ENCODE data around the gene PUM1.
"Not testable (repeated sequence)": the region's sequence is repeated elsewhere in the genome, so short reads cannot be mapped to it uniquely, and the experiment has no call there.

Gene PUM1

GRCh38 chr1:31062867-31063380, 2.6 kb downstream of the PUM1 start:
- DNase-seq, result no peak

- DNase-seq, result not testable (repeated sequence)
Observed at GRCh38 chr1:31062162-31062866, 3.2 kb downstream of the PUM1 start.

- no peak for DNase-seq
Observed at GRCh38 chr1:31058012-31058411, 7.5 kb downstream of the PUM1 start.

- DNase-seq, result no peak
Observed at GRCh38 chr1:31055953-31056352, 9.6 kb downstream of the PUM1 start.

GRCh38 chr1:31055501-31055900, 10.0 kb downstream of the PUM1 start:
- no peak for DNase-seq

GRCh38 chr1:31054958-31055481, 10.5 kb downstream of the PUM1 start:
- DNase-seq, result no peak

- DNase-seq, result no peak
Observed at GRCh38 chr1:31054349-31054748, 11.2 kb downstream of the PUM1 start.

- DNase-seq, result not testable (repeated sequence)
Observed at GRCh38 chr1:31052613-31053012, 12.9 kb downstream of the PUM1 start.

GRCh38 chr1:31051611-31052010, 13.9 kb downstream of the PUM1 start:
- DNase-seq, result no peak

GRCh38 chr1:31047507-31047906, 18.0 kb downstream of the PUM1 start:
- DNase-seq, result not testable (repeated sequence)

- no peak for DNase-seq
Observed at GRCh38 chr1:31043631-31044030, 21.9 kb downstream of the PUM1 start.

- no peak for DNase-seq
Observed at GRCh38 chr1:31042656-31043055, 22.9 kb downstream of the PUM1 start.

- no peak for DNase-seq
Observed at GRCh38 chr1:31041529-31041928, 24.0 kb downstream of the PUM1 start.

- no peak for DNase-seq
Observed at GRCh38 chr1:31040038-31040437, 25.5 kb downstream of the PUM1 start.

GRCh38 chr1:31038935-31039334, 26.6 kb downstream of the PUM1 start:
- DNase-seq, result not testable (repeated sequence)

GRCh38 chr1:31038360-31038759, 27.2 kb downstream of the PUM1 start:
- no peak for DNase-seq

GRCh38 chr1:31036749-31037500, 28.6 kb downstream of the PUM1 start:
- no peak for DNase-seq

GRCh38 chr1:31033598-31033997, 31.9 kb downstream of the PUM1 start:
- DNase-seq, result no peak

GRCh38 chr1:31032266-31032665, 33.3 kb downstream of the PUM1 start:
- no peak for DNase-seq

GRCh38 chr1:31031330-31032143, 34.0 kb downstream of the PUM1 start:
- no peak for DNase-seq

GRCh38 chr1:31029026-31029425, 36.5 kb downstream of the PUM1 start:
- no peak for DNase-seq

GRCh38 chr1:31027693-31028526, 37.6 kb downstream of the PUM1 start:
- DNase-seq, result no peak

All from SHP77 treated with DMSO at 0.1 percent for 48 hours (cell line).